GM12878 (cell line): ENCODE results near the gene IGFLR1. TPM values are rescaled to one million over a fixed set of nuclear protein-coding genes. Genes with fewer than 3 reads are reported as not detected.

ENCODE experiments used
- ATAC-seq: fragments of 200-7000 bp; cut with Tn5 transposase; 3 replicates; pipeline ENCODE4 v1.9.1; 2020; ENCODE audit warnings: mild to moderate bottlenecking, moderate library complexity
- BruUV-seq: library from RNA; stranded (reverse); fragments of 400-500 nt; replicated peaks from 2 replicates; lab custom pipeline; 2021; lab: Mats Ljungman, UMichigan
- CTCF ChIA-PET: fragments of 300-600 bp; sonication (Branson Sonifier 250); formaldehyde crosslinking; extraction: SDS; loops from one replicate; lab custom pipeline; 2021; ENCODE audit warnings: inconsistent platforms; lab: Yijun Ruan, JAX
- POLR2A ChIA-PET: fragments of 350-600 bp; formaldehyde crosslinking; extraction: SDS; loops from one replicate; lab custom pipeline; 2021; ENCODE audit warnings: inconsistent platforms; lab: Charles Lee
- RAD21 ChIA-PET: fragments of 300-600 bp; sonication (Branson Sonifier 250); formaldehyde crosslinking; loops from one replicate; lab custom pipeline; 2023; ENCODE audit warnings: antibody characterized with exemption; ENCODE audit not compliant: unreplicated experiment; lab: Charles Lee
- SMC1A ChIA-PET: fragments of 300-600 bp; sonication (Branson Sonifier 250); formaldehyde crosslinking; loops from one replicate; lab custom pipeline; 2023; ENCODE audit not compliant: unreplicated experiment, uncharacterized antibody; lab: Charles Lee
- DNase-seq: peaks from one replicate; pipeline ENCODE4 v3.0.0-alpha.2; 2011; ENCODE audit warnings: low read depth, low spot score
- FAIRE-seq: peaks from 3 replicates; lab custom pipeline; 2011; peaks lifted over from hg19 to GRCh38; lab: Jason Lieb, UNC
- H2AFZ ChIP-seq: 2 replicates; pipeline ENCODE4 v1.6.0; 2011; ENCODE audit warnings: low read depth, low read length, control low read depth; ENCODE audit not compliant: control insufficient read depth
- H3K27ac ChIP-seq: 2 replicates; pipeline ENCODE4 v1.5.1; 2011; ENCODE audit warnings: control low read depth; ENCODE audit not compliant: control insufficient read depth, insufficient read depth
- H3K27me3 ChIP-seq, 2 experiments: replicated peaks in 1 of 2; 2 replicates each; pipeline versions ENCODE4 v1.6.0 to v1.6.1; 2011; ENCODE audit warnings: low read length in 1 of 2; ENCODE audit not compliant: control insufficient read depth in 2 of 2, insufficient read depth in 2 of 2
- H3K36me3 ChIP-seq, 2 experiments: 2 replicates each; pipeline ENCODE4 v1.5.1; 2011; ENCODE audit warnings: low read length in 1 of 2; ENCODE audit not compliant: control insufficient read depth in 2 of 2, insufficient read depth in 2 of 2
- H3K4me1 ChIP-seq: 2 replicates; pipeline ENCODE4 v1.6.1; 2011; ENCODE audit warnings: mild to moderate bottlenecking, low read length, moderate library complexity, mixed read lengths; ENCODE audit not compliant: control insufficient read depth, insufficient read depth
- H3K4me2 ChIP-seq: 2 replicates; pipeline ENCODE4 v1.6.0; 2011; ENCODE audit warnings: control low read depth; ENCODE audit not compliant: control insufficient read depth, insufficient read depth
- H3K4me3 ChIP-seq: fragments of 200-600 bp; sonication (generic); 2 replicates; pipeline ENCODE4 v1.5.1; 2016
- H3K79me2 ChIP-seq: 2 replicates; pipeline ENCODE4 v1.6.0; 2011; ENCODE audit warnings: low read length; ENCODE audit not compliant: control insufficient read depth, insufficient read depth
- H3K9ac ChIP-seq: 2 replicates; pipeline ENCODE4 v1.8.0; 2011; ENCODE audit warnings: low read length, control low read depth, mixed read lengths; ENCODE audit not compliant: control insufficient read depth, insufficient read depth
- H3K9me3 ChIP-seq: replicated peaks from 3 replicates; pipeline ENCODE4 v1.5.1; 2011; ENCODE audit warnings: mild to moderate bottlenecking, low read length; ENCODE audit not compliant: control insufficient read depth, insufficient read depth
- H4K20me1 ChIP-seq: 2 replicates; pipeline ENCODE4 v1.6.0; 2011; ENCODE audit not compliant: control insufficient read depth, insufficient read depth
- BRCA1 ChIP-seq: IDR thresholded peaks from 2 replicates; pipeline ENCODE4 v1.6.1; 2011; ENCODE audit warnings: low read depth, low read length, improper control_type of control experiment
- CREB1 ChIP-seq: IDR thresholded peaks from 2 replicates; pipeline ENCODE4 v1.6.1; 2012; ENCODE audit warnings: low read depth, mild to moderate bottlenecking, inconsistent platforms
- CREM ChIP-seq: IDR thresholded peaks from 2 replicates; pipeline ENCODE4 v1.6.1; 2014; ENCODE audit warnings: antibody characterized with exemption, low read depth
- EED ChIP-seq: sonication (generic); IDR thresholded peaks from 2 replicates; pipeline ENCODE4 v1.6.1; 2016; ENCODE audit warnings: antibody characterized with exemption, low read depth
- IKZF2 ChIP-seq, 2 experiments: fragments of 450-650 bp; IDR thresholded peaks; 2 replicates each; pipeline ENCODE4 v1.6.1; 2017; ENCODE audit warnings: mild to moderate bottlenecking in 2 of 2, moderate library complexity in 2 of 2
- IRF5 ChIP-seq: fragments of 450-650 bp; IDR thresholded peaks from 2 replicates; pipeline ENCODE4 v1.6.1; 2017; ENCODE audit warnings: borderline replicate concordance
- PAX8 ChIP-seq: fragments of 450-650 bp; IDR thresholded peaks from 2 replicates; pipeline ENCODE4 v1.6.1; 2017; ENCODE audit warnings: mild to moderate bottlenecking, moderate library complexity
- SPI1 ChIP-seq: IDR thresholded peaks from 2 replicates; pipeline ENCODE4 v1.6.1; 2011; ENCODE audit warnings: low read depth, mild to moderate bottlenecking, low read length, moderate library complexity, borderline replicate concordance; ENCODE audit not compliant: insufficient read depth
- TCF12 ChIP-seq: IDR thresholded peaks from 2 replicates; pipeline ENCODE4 v1.6.1; 2011; ENCODE audit warnings: low read depth, mild to moderate bottlenecking, low read length
- WRNIP1 ChIP-seq: IDR thresholded peaks from 2 replicates; pipeline ENCODE4 v1.6.1; 2011; ENCODE audit warnings: low read depth, low read length, improper control_type of control experiment, borderline replicate concordance
- WGBS: methylation state at CpG from one replicate; pipeline ENCODE4 v1.1.6; 2016; ENCODE audit warnings: low lambda C conversion rate; ENCODE audit not compliant: insufficient replicate concordance, insufficient coverage; ENCODE audit errors: missing lambda C conversion rate; 5-methylcytosine and 5-hydroxymethylcytosine counted together
- in situ Hi-C: fragments of 300-500 bp; cut with MboI; formaldehyde crosslinking; loops from 9 replicates; pipeline ENCODE4 v1.14.3; 2018; ENCODE audit warnings: mixed read lengths
- intact Hi-C: fragments of 100-400 bp; cut with micrococcal nuclease; formaldehyde crosslinking; loops from one replicate; pipeline ENCODE4 v1.14.2; 2022; ENCODE audit not compliant: unreplicated experiment
- polyA plus RNA-seq, 11 experiments: library from polyadenylated mRNA; depleted of rRNA in 4 of 11; unstranded in 6 of 11; stranded (reverse) in 5 of 11; fragments of >200 nt; fragmentation: Nextera tagmentation in 4 of 11; fragmentation: Illumina TruSeq in 1 of 11; extraction: Ambion mirVana in 4 of 11; extraction: Trizol in 1 of 11; gene quantifications; 1 replicate in 1 of 11; 2 replicates in 10 of 11; pipeline versions ENCODE4 v1.2.1 to v1.2.3, GENCODE V29; 2011 to 2016; ENCODE audit warnings: inconsistent platforms in 2 of 11, missing spikeins in 2 of 11, low read depth in 1 of 11
- total RNA-seq, 4 experiments: library from RNA; depleted of rRNA in 3 of 4; stranded (reverse); fragments of >200 nt in 3 of 4; fragmentation: Illumina TruSeq in 1 of 4; extraction: Trizol in 1 of 4; gene quantifications; 2 replicates each; pipeline versions ENCODE4 v1.2.1 to v1.2.3, GENCODE V29; 2013 to 2021

IGFLR1 gene
- total and polyA plus RNA-seq, 10 of the 15 experiments (the other 5 are each of a cell fraction or from before 2014, with no cell fraction given) = 2.5 to 39.9 (median 24.8) TPM

DNA sequence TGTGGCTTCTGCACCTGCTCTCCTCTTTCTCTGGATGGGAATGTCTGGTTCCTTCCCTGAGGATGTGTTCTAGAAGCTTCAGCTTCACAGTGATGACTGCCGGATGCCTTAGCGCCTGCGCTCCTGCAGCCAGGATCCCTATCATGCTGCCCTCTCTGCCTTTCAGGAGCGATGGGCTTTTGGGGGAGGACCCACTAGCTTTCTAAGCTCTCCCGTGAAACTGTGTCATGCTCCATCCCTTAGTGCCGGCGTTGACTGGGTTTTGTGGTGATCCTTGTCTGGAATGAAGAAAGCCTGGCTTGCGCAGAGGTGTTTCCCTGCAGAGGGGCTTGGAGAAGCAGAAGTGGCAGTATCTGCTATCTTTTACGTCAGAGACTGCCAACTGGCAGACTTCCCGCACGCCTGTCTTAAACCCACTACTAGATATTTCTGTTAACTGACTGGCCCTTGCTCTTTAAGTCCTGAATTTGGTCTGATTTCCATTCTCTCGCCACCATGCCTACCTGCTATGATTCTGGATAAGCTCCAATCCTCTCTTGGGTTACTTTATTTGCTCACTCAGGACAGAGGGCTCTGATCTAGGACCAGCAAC is 28.3 kb downstream of the IGFLR1 start:
- intact Hi-C loops = loop anchor here (5.0 kb wide), 1 partner anchor 188 kb away; the partner anchor contains the start of genes HCST and NFKBID
- Histone ChIP-seq H2AFZ (no peak overlapping the region), H3K9me3 (no peaks in the 10 kb centered on the region), H3K27me3 (no peaks in the 10 kb centered on the region), H3K4me2 (peak overlapping the region; percentile 99), H3K36me3 (no peaks in the 10 kb centered on the region; a peak in 1 of 4 replicates), H3K9ac (peak overlapping the region; percentile 77), H3K4me1 (peaks cover 45% of the 10 kb centered on the region), H3K4me3 (peak overlapping the region; percentile 82), H4K20me1 (no peaks in the 10 kb centered on the region), H3K79me2 (peaks cover 58% of the 10 kb centered on the region), H3K27ac (peak overlapping the region; percentile 95)
- DNase-seq (no peak), ATAC-seq (no peak), FAIRE-seq (no peak)
- ChIA-PET RAD21 (interaction anchor here (0.7 to 6.3 kb wide), 9 partner anchors 15 to 217 kb away, joined by 3 to 430 read pairs (median 9); partner anchors contain the start of genes COX6B1, IGFLR1, LIN37 and ZBTB32), SMC1A (interaction anchor here (0.7 to 6.3 kb wide), 8 partner anchors 16 to 337 kb away, joined by 3 to 375 read pairs (median 4); partner anchors contain the start of genes PSENEN, U2AF1L4 and ZBTB32), CTCF (interaction anchor here (0.8 to 7.3 kb wide), 10 partner anchors 12 to 205 kb away, joined by 3 to 271 read pairs (median 6); partner anchors contain the start of genes IGFLR1, PSENEN and U2AF1L4), POLR2A (interaction anchor here (0.5 to 12.1 kb wide), 9 partner anchors 15 to 489 kb away, joined by 3 to 516 read pairs (median 5); partner anchors contain the start of genes IGFLR1, LIN37, NFKBID and PSENEN)
- WGBS = under 1% methylated on average over 12 of the region's 12 CpGs
- TSS peak; percentile 35 for BruUV-seq
- no peak for TF ChIP-seq PAX8
- TF ChIP-seq IRF5 = no peak
- TF ChIP-seq WRNIP1 = 0 out of 2 replicates have a peak, but pooled peaks have one; percentile 13
- TF ChIP-seq IKZF2 (IDR thresholded peaks at IDR 0.05) = peak in 1 of 2 experiments; percentile 8; a peak in 1 of 4 replicates
- peak; percentile 54; the same call in 1 of the 2 replicates for TF ChIP-seq SPI1
- TF ChIP-seq EED = peak; percentile 17; the same call in 1 of the 2 replicates
- TF ChIP-seq BRCA1 = no peak
- 0 out of 2 replicates have a peak, but pooled peaks have one; percentile 41 for TF ChIP-seq CREB1
- TF ChIP-seq CREM = peak; percentile 30; the same call in 1 of the 2 replicates
- no peak for TF ChIP-seq TCF12
- in situ Hi-C loops = no loop called here
